ENCODE results near the gene ATP2B1.

Gene ATP2B1

GRCh38 chr12:89750389-89751351 lies 42.0 kb upstream of the ATP2B1 start:
- no peak for TF ChIP-seq CTCF (conservative IDR thresholded peaks at IDR 0.05; ENCODE audit: low read length)
- no peak for TF ChIP-seq EZH2phosphoT487 (IDR thresholded peaks at IDR 0.05; ENCODE audit: borderline replicate concordance)
- H4K20me1 ChIP-seq (ENCODE audit: insufficient read depth, low read length, poor library complexity, severe bottlenecking) = no peaks in the 10 kb centered on the region
- H3K9me3 ChIP-seq (ENCODE audit: insufficient read depth, low read depth, low read length) = no peaks in the 10 kb centered on the region
- no peaks in the 10 kb centered on the region for H3K9me2 ChIP-seq (replicated peaks; ENCODE audit: low read depth, low read length)
- H3K9ac ChIP-seq (ENCODE audit: low read depth, low read length, poor library complexity, severe bottlenecking) = no peak overlapping the region
- H3K27me3 ChIP-seq (ENCODE audit: insufficient read depth, low read length, poor library complexity, severe bottlenecking) = no peaks in the 10 kb centered on the region
- H3K36me3 ChIP-seq (ENCODE audit: insufficient read depth, low read length) = no peaks in the 10 kb centered on the region
- no peaks in the 10 kb centered on the region for H3K79me2 ChIP-seq (ENCODE audit: insufficient read depth, low read length)
- H3F3A ChIP-seq (ENCODE audit: low read depth) = no peaks in the 10 kb centered on the region
- no peak overlapping the region for H3K4me2 ChIP-seq (ENCODE audit: low read depth, low read length, poor library complexity, severe bottlenecking)
- H2AFZ ChIP-seq (ENCODE audit: low read length) = 0 out of 2 replicates have a peak overlapping the region, but pooled peaks have one; percentile 22
- H3K4me3 ChIP-seq (ENCODE audit: low read length, poor library complexity, severe bottlenecking) = no peak overlapping the region
- H3K4me1 ChIP-seq (ENCODE audit: insufficient read depth, low read length, poor library complexity, severe bottlenecking) = no peaks in the 10 kb centered on the region

- Histone ChIP-seq H3K4me1 (ENCODE audit: insufficient read depth, low read length, poor library complexity, severe bottlenecking) (no peaks in the 10 kb centered on the region), H3K4me3 (ENCODE audit: low read length, poor library complexity, severe bottlenecking) (no peak overlapping the region), H3K9me3 (ENCODE audit: insufficient read depth, low read depth, low read length) (no peaks in the 10 kb centered on the region), H3K4me2 (ENCODE audit: low read depth, low read length, poor library complexity, severe bottlenecking) (no peak overlapping the region), H3F3A (ENCODE audit: low read depth) (no peaks in the 10 kb centered on the region), H3K27me3 (ENCODE audit: insufficient read depth, low read length, poor library complexity, severe bottlenecking) (no peaks in the 10 kb centered on the region), H3K9me2 (replicated peaks; ENCODE audit: low read depth, low read length) (no peaks in the 10 kb centered on the region), H3K9ac (ENCODE audit: low read depth, low read length, poor library complexity, severe bottlenecking) (no peak overlapping the region), H4K20me1 (ENCODE audit: insufficient read depth, low read length, poor library complexity, severe bottlenecking) (no peaks in the 10 kb centered on the region), H3K36me3 (ENCODE audit: insufficient read depth, low read length) (no peaks in the 10 kb centered on the region), H2AFZ (ENCODE audit: low read length) (no peak overlapping the region), H3K79me2 (ENCODE audit: insufficient read depth, low read length) (no peaks in the 10 kb centered on the region)
- TF ChIP-seq CTCF (conservative IDR thresholded peaks at IDR 0.05; ENCODE audit: low read length) = no peak
- no peak for TF ChIP-seq EZH2phosphoT487 (IDR thresholded peaks at IDR 0.05; ENCODE audit: borderline replicate concordance)
Observed at GRCh38 chr12:89748791-89749190, 40.2 kb upstream of the ATP2B1 start.

- Histone ChIP-seq H3K9me3 (ENCODE audit: insufficient read depth, low read depth, low read length) (no peaks in the 10 kb centered on the region), H3K27me3 (ENCODE audit: insufficient read depth, low read length, poor library complexity, severe bottlenecking) (no peaks in the 10 kb centered on the region), H3K4me1 (ENCODE audit: insufficient read depth, low read length, poor library complexity, severe bottlenecking) (no peaks in the 10 kb centered on the region), H3F3A (ENCODE audit: low read depth) (no peaks in the 10 kb centered on the region), H3K9ac (ENCODE audit: low read depth, low read length, poor library complexity, severe bottlenecking) (no peak overlapping the region), H4K20me1 (ENCODE audit: insufficient read depth, low read length, poor library complexity, severe bottlenecking) (no peaks in the 10 kb centered on the region), H3K9me2 (replicated peaks; ENCODE audit: low read depth, low read length) (no peaks in the 10 kb centered on the region), H2AFZ (ENCODE audit: low read length) (no peak overlapping the region), H3K79me2 (ENCODE audit: insufficient read depth, low read length) (no peaks in the 10 kb centered on the region), H3K4me2 (ENCODE audit: low read depth, low read length, poor library complexity, severe bottlenecking) (no peak overlapping the region), H3K4me3 (ENCODE audit: low read length, poor library complexity, severe bottlenecking) (no peak overlapping the region), H3K36me3 (ENCODE audit: insufficient read depth, low read length) (no peaks in the 10 kb centered on the region)
- TF ChIP-seq CTCF (conservative IDR thresholded peaks at IDR 0.05; ENCODE audit: low read length) (no peak), EZH2phosphoT487 (IDR thresholded peaks at IDR 0.05; ENCODE audit: borderline replicate concordance) (no peak)
Observed at GRCh38 chr12:89745286-89745685, 36.6 kb upstream of the ATP2B1 start.
